Endothelial cell of umbilical vein (primary cell): ENCODE data around the gene SEZ6L. TPM values are rescaled to one million over a fixed set of nuclear protein-coding genes. Genes with fewer than 3 reads are reported as not detected.

Source experiments
- BruUV-seq: library from RNA; stranded (reverse); fragments of 400-500 nt; replicated peaks from 2 replicates; lab custom pipeline; 2021; lab: Mats Ljungman, UMichigan
- CTCF ChIA-PET: fragments of 300-600, 350-600 bp; sonication (Branson Sonifier 250); formaldehyde crosslinking; loops from one replicate; lab custom pipeline; 2021; ENCODE audit warnings: antibody characterized with exemption, inconsistent platforms; lab: Charles Lee
- POLR2A ChIA-PET: fragments of 300-600, 350-600 bp; sonication (Branson Sonifier 250); formaldehyde crosslinking; loops from one replicate; lab custom pipeline; 2021; ENCODE audit warnings: antibody characterized with exemption, inconsistent platforms; lab: Charles Lee
- DNase-seq: peaks from one replicate; pipeline ENCODE4 v3.0.0-alpha.2; 2011; ENCODE audit warnings: low read depth, low spot score
- FAIRE-seq: peaks from 2 replicates; lab custom pipeline; 2011; peaks lifted over from hg19 to GRCh38; lab: Jason Lieb, UNC
- H2AFZ ChIP-seq: 2 replicates; pipeline ENCODE4 v1.6.0; 2012; ENCODE audit warnings: low read depth, low read length, control low read depth, inconsistent platforms
- H3K27ac ChIP-seq: 2 replicates; pipeline ENCODE4 v1.5.1; 2011; ENCODE audit warnings: low read depth, mild to moderate bottlenecking, control low read depth, low read length, moderate library complexity; ENCODE audit not compliant: insufficient read depth
- H3K27me3 ChIP-seq, 2 experiments: 2 replicates each; pipeline versions ENCODE4 v1.6.0 to v1.6.1; 2011; ENCODE audit warnings: low read length in 2 of 2, mixed read lengths in 1 of 2; ENCODE audit not compliant: control insufficient read depth in 2 of 2, insufficient read depth in 2 of 2
- H3K36me3 ChIP-seq, 2 experiments: 2 replicates in 1 of 2; 3 replicates in 1 of 2; pipeline ENCODE4 v1.5.1; 2011; ENCODE audit warnings: low read length in 2 of 2, mild to moderate bottlenecking in 1 of 2, moderate library complexity in 1 of 2; ENCODE audit not compliant: control insufficient read depth in 2 of 2, insufficient read depth in 2 of 2; ENCODE audit errors: extremely low read depth in 1 of 2
- H3K4me1 ChIP-seq: 3 replicates; pipeline ENCODE4 v1.5.1; 2011; ENCODE audit warnings: mild to moderate bottlenecking, low read length; ENCODE audit not compliant: control insufficient read depth, insufficient read depth; ENCODE audit errors: extremely low read depth
- H3K4me2 ChIP-seq: 2 replicates; pipeline ENCODE4 v1.6.1; 2011; ENCODE audit warnings: low read length, control low read depth, mixed read lengths; ENCODE audit not compliant: insufficient read depth
- H3K4me3 ChIP-seq, 3 experiments: fragments of 200-600 bp in 1 of 3; sonication (generic), shearing (Covaris generic) in 1 of 3; replicated peaks in 1 of 3; 2 replicates each; pipeline ENCODE4 v1.5.1; 2011 to 2016; ENCODE audit warnings: control low read depth in 3 of 3, low read length in 3 of 3, mild to moderate bottlenecking in 2 of 3, inconsistent platforms in 1 of 3, low read depth in 1 of 3, moderate library complexity in 1 of 3; ENCODE audit not compliant: insufficient read depth in 1 of 3
- H3K79me2 ChIP-seq: 2 replicates; pipeline ENCODE4 v1.6.0; 2012; ENCODE audit warnings: low read length, inconsistent platforms; ENCODE audit not compliant: control insufficient read depth, insufficient read depth
- H3K9ac ChIP-seq: replicated peaks from 2 replicates; pipeline ENCODE3; 2011; ENCODE audit warnings: low read length, control low read depth; ENCODE audit not compliant: insufficient read depth; ENCODE audit errors: extremely low read depth
- H3K9me1 ChIP-seq: replicated peaks from 3 replicates; pipeline ENCODE4 v1.6.0; 2011; ENCODE audit warnings: mild to moderate bottlenecking, low read length; ENCODE audit not compliant: control insufficient read depth, insufficient read depth; ENCODE audit errors: extremely low read depth
- H3K9me3 ChIP-seq: replicated peaks from 2 replicates; pipeline ENCODE4 v1.5.1; 2012; ENCODE audit warnings: low read length, inconsistent platforms; ENCODE audit not compliant: control insufficient read depth, insufficient read depth
- H4K20me1 ChIP-seq: replicated peaks from 2 replicates; pipeline ENCODE3; 2011; ENCODE audit warnings: mild to moderate bottlenecking, low read length; ENCODE audit not compliant: control insufficient read depth, insufficient read depth; ENCODE audit errors: extremely low read depth
- EZH2 ChIP-seq: IDR thresholded peaks from 2 replicates; pipeline ENCODE4 v1.6.1; 2012; ENCODE audit warnings: borderline replicate concordance, low read depth, mild to moderate bottlenecking, moderate library complexity, low read length, inconsistent platforms; ENCODE audit not compliant: severe bottlenecking
- FOS ChIP-seq: IDR thresholded peaks from 2 replicates; pipeline ENCODE4 v1.6.1; 2011; ENCODE audit warnings: mild to moderate bottlenecking, low read length, moderate library complexity, borderline replicate concordance; ENCODE audit not compliant: insufficient read depth
- GATA2 ChIP-seq: IDR thresholded peaks from 2 replicates; pipeline ENCODE4 v1.7.0; 2011; ENCODE audit warnings: low read depth, mild to moderate bottlenecking, moderate library complexity, mixed read lengths, low read length; ENCODE audit not compliant: insufficient read length, insufficient read depth
- JUN ChIP-seq: IDR thresholded peaks from 2 replicates; pipeline ENCODE4 v1.6.1; 2011; ENCODE audit warnings: borderline replicate concordance, low read depth; ENCODE audit not compliant: insufficient read length, insufficient read depth
- MAX ChIP-seq: IDR thresholded peaks from 2 replicates; pipeline ENCODE4 v1.6.1; 2011; ENCODE audit not compliant: insufficient read depth, insufficient read length
- MYC ChIP-seq: IDR thresholded peaks from one replicate; pipeline ENCODE4 v1.6.1; 2011; ENCODE audit warnings: mild to moderate bottlenecking, low read depth, low read length
- POLR2A ChIP-seq: IDR thresholded peaks from 2 replicates; pipeline ENCODE4 v1.6.1; 2012; ENCODE audit warnings: low read depth, mild to moderate bottlenecking, control low read depth, low read length
- POLR2AphosphoS5 ChIP-seq: IDR thresholded peaks from 2 replicates; pipeline ENCODE4 v1.6.1; 2012; ENCODE audit warnings: low read depth, mild to moderate bottlenecking, control low read depth, low read length, moderate library complexity; ENCODE audit not compliant: insufficient read depth
- dilution Hi-C: fragments of 300-500 bp; cut with MboI; formaldehyde crosslinking; loops from one replicate; pipeline ENCODE4 v1.15.0; 2019; ENCODE audit warnings: low sequenced_read_pairs; ENCODE audit not compliant: extremely low pct_ligation_motif_present
- intact Hi-C: fragments of 100-400 bp; cut with micrococcal nuclease; formaldehyde crosslinking; loops from one replicate; pipeline ENCODE4 v1.10.0; 2022
- polyA plus RNA-seq, 4 experiments: library from polyadenylated mRNA; depleted of rRNA in 3 of 4; stranded (reverse) in 3 of 4; unstranded in 1 of 4; fragments of >200 nt; gene quantifications; 2 replicates each; pipeline versions ENCODE4 v1.2.1 to v1.2.3, GENCODE V29; 2011 to 2012; ENCODE audit warnings: missing spikeins in 1 of 4
- small RNA-seq: library from RNA; depleted of rRNA; stranded (forward); fragments of <200 nt; gene quantifications from one replicate; pipeline ENCODE3, GENCODE V24; 2012; ENCODE audit warnings: low replicate concordance, low read depth; ENCODE audit not compliant: insufficient read depth, insufficient read length
- total RNA-seq: library from RNA; stranded (reverse); gene quantifications from 2 replicates; pipeline ENCODE4 v1.2.3, GENCODE V29; 2021
- TF ChIP-seq, protein P1 (sequence below), 2 donors: IDR thresholded peaks; 1 replicate in 1 of 2; 2 replicates in 1 of 2; pipeline ENCODE4 v1.5.1; 2011; ENCODE audit warnings: low read length in 2 of 2, mild to moderate bottlenecking in 2 of 2, moderate library complexity in 2 of 2, control low read depth in 1 of 2, inconsistent platforms in 1 of 2, low read depth in 1 of 2; ENCODE audit not compliant: insufficient read depth in 1 of 2; ENCODE audit errors: extremely low read depth in 1 of 2

The SEZ6L gene
- total and polyA plus RNA-seq, 2 donors (not counting 3 experiments of a cell fraction or from before 2014, with no cell fraction given): not detected

GRCh38 chr22:26432619-26433311 lies 263.5 kb downstream of the SEZ6L start:
- no TSS peak for BruUV-seq
- POLR2A ChIA-PET: no interaction called here
- no peak overlapping the region for H2AFZ ChIP-seq
- H3K4me3 ChIP-seq: no peak overlapping the region
- no peak for FAIRE-seq
- intact Hi-C loops (no loop called here), dilution Hi-C loops (no loop called here)
- H3K4me2 ChIP-seq: no peak overlapping the region
- H4K20me1 ChIP-seq: no peaks in the 10 kb centered on the region
- TF ChIP-seq, protein P1, sequence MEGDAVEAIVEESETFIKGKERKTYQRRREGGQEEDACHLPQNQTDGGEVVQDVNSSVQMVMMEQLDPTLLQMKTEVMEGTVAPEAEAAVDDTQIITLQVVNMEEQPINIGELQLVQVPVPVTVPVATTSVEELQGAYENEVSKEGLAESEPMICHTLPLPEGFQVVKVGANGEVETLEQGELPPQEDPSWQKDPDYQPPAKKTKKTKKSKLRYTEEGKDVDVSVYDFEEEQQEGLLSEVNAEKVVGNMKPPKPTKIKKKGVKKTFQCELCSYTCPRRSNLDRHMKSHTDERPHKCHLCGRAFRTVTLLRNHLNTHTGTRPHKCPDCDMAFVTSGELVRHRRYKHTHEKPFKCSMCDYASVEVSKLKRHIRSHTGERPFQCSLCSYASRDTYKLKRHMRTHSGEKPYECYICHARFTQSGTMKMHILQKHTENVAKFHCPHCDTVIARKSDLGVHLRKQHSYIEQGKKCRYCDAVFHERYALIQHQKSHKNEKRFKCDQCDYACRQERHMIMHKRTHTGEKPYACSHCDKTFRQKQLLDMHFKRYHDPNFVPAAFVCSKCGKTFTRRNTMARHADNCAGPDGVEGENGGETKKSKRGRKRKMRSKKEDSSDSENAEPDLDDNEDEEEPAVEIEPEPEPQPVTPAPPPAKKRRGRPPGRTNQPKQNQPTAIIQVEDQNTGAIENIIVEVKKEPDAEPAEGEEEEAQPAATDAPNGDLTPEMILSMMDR (IDR thresholded peaks at IDR 0.05; ENCODE audit: extremely low read depth in 1 of 2, insufficient read depth in 1 of 2, low read depth in 1 of 2, low read length in 2 of 2): no peak
- TF ChIP-seq FOS (no peak), GATA2 (no peak), POLR2AphosphoS5 (no peak), MYC (no peak), JUN (no peak), MAX (no peak), POLR2A (no peak), EZH2 (no peak)
- H3K79me2 ChIP-seq: no peaks in the 10 kb centered on the region
- H3K27me3 ChIP-seq: no peaks in the 10 kb centered on the region
- CTCF ChIA-PET: no interaction called here
- peaks cover 0 to 6% of the 10 kb centered on the region in 2 experiments for H3K36me3 ChIP-seq
- no peak overlapping the region for H3K27ac ChIP-seq
- DNase-seq: no peak
- no peaks in the 10 kb centered on the region for H3K9me1 ChIP-seq
- H3K9ac ChIP-seq: no peak overlapping the region
- peaks cover 14% of the 10 kb centered on the region for H3K4me1 ChIP-seq
- H3K9me3 ChIP-seq: no peaks in the 10 kb centered on the region

Small RNAs within 50 kb of the gene (small RNA-seq; reads per million reads assigned to genes)
- not detected for gene RNA5SP495
